ENCODE data around the gene TNPO2.

GRCh38 chr19:12705169-12705568 lies 18.6 kb downstream of the TNPO2 start:
- TF ChIP-seq CTCF (IDR thresholded peaks at IDR 0.05; ENCODE audit: insufficient read depth, low read length) (no peak), GABPA (IDR thresholded peaks at IDR 0.05; ENCODE audit: low read depth) (no peak), POLR2AphosphoS5 (IDR thresholded peaks at IDR 0.05; ENCODE audit: low read depth) (no peak)
